SIG-M5 (cell line): ENCODE results near the gene TTI1.
"Not testable (repeated sequence)": the region's sequence is repeated elsewhere in the genome, so short reads cannot be mapped to it uniquely, and the experiment has no call there.

Experiments used
- DNase-seq: peaks from one replicate; lab custom pipeline; 2025; lab: John Stamatoyannopoulos, UW

TTI1 gene

DNA sequence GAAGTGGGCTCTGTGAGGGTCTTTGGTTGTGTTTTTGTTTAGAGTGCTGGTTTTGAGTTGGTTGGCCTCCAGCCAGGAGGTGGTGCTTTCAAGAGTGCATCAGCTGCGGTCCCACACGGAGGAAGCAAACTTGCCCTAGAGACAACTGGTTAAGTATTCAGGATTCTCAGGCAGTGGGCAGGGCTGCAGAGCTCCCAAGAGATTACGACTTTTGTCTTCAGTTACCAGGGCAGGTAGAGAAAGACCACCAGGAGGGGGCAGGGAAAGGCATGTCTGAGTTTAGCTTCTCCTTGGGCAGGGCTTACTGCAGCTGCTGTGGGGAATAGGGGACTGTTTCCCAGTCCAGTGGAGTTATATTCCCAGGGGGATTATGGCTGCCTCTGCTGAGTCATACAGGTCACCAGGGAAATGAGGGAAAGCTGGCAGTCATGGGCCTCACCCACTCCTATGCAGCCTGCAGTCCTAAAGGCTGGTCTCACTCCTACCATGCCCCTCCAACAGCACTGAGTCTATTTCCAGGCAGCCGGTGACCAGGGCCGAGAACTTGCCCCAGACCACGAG, 64.3 kb downstream of the TTI1 start:
- DNase-seq = no peak

DNA sequence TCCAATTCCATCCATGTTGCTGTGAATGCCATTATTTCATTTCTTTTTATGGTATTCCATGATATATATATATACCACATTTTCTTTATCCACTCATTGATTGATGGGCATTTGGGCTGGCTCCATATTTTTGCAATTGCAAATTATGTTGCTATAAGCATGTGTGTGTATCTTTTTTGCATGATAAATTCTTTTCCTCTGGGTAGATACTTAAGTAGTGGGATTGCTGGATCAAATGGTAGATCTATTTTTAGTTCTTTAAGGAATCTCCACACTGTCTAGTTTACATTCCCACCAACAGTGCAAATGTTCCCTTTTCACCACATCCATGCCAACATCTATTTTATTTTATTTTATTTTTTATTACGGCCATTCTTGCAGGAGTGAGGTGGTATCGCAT, 69.8 kb downstream of the TTI1 start:
- not testable (repeated sequence) for DNase-seq

DNA sequence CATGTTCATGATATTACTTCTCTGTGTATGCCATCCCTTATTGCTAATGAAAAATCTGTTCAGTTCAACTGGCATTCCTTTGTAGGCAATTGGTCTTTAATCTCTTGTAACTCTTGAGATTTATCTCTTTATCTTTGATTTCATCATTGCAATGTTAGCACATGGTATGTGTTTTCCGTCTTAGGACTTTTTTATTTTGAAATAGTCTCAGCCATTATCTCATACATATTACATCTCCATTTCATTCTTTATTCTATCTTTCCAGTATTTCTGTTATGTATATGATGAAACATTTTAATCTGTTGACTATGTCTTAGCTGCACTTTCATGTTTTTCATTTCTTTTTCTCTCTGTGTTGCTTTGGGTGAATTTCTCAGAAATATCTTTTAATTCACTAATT, 72.2 kb downstream of the TTI1 start:
- DNase-seq = no peak

DNA sequence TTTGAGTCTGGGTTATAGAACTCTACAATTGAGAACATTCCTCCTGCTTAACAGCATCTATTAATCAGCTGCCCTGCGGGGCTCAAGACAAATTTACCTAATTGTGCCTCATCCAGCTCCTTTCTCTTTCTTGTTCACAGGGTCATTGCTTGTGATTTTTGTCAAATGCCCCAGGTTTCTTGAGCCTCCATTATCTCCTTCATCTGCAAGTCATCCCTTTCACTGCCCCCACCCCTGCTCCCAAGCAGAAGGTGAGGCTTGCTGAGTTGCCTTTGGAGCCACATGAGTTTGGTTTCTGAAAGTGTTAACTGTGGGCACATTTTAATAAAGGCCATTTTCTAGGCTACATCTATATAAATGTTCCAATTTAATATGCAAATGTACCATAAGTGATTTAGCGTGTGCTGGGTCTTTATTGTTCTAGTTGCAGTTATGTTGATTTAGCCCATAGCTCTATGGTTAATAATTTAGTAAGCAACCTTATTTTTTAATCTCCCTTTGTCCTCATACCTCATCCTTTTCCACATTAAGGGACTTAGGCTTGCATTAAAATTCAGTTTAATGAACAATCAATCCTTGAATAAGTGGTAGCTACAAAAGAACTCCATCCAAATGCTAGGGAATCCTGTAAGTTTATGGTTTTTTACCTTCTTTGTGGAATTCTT, 74.3 kb downstream of the TTI1 start:
- no peak for DNase-seq

DNA sequence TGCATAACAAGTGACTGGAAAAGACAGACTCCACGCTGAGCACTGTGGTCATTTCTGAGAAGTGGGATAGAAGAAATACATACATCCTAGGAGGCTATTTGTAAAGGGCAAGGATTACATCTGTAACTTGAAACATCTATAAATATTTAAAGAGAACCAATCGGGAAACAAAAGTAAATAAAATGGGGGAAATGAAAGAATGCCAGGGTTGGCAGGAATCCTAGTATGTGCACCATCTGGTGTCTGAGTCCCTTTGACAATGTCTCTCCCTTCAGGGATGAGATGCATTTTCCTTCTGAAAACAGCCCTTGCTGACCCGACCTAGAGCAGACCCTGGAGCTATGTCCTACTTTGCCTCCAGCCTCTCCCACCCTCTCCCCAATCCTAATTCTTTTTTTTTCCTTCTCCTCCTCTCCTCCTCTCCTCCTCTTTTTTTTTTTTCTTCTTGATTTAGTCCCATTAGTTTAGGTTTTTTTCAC, 77.1 kb downstream of the TTI1 start:
- DNase-seq = no peak

DNA sequence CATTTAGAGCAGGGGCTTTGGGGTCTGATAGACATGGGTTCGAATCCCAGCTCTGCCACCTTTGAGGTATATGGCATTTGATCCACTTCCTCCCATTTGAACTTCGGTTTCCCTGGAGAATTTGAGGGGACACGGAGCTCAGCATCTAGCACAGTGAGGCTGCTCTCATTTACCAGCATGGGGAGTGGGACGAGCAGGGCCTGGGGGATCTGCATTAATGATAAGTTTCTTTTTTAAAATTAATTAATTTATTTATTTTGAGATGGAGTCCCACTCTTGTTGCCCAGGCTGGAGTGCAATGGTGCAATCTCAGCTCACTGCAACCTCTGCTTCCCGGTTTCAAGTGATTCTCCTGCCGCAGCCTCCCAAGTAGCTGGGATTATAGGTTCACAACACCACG, 77.7 kb downstream of the TTI1 start:
- DNase-seq = no peak

DNA sequence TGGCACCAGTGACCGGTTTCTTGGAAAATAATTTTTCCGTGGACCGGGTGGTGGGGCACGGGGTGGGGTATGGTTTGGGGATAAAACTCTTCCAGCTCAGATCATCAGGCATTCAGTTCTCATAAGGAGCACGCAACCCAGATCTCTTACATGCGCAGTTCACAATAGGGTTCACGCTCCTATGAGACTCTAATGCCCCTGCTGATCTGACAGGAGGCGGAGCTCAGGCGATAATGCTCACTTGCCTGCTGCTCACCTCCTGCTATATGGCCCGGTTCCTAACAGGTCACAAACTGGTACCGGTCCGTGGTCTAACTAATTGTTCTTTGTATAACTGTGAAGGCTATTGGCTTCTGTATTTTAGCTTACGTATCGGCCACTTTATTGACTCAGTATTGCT, 78.6 kb downstream of the TTI1 start:
- DNase-seq = no peak

DNA sequence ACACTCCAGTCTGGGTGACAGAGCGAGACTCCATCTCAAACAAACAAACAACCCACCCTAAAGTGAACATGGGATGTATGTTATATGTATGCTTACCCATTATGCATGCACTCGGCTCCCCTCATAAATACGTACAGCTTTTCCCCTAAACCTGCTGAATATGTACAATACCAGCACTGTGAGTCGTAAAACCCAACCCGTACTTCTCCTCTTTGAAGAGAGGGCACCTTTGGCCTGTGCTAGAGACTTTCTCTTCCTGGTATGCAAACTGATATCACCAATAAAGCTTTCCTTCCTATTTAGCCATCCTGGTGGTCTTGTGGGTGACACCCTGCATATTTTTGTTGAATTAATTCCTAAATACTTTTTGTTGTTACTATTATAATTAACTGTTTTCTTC, 79.1 kb downstream of the TTI1 start:
- no peak for DNase-seq

DNA sequence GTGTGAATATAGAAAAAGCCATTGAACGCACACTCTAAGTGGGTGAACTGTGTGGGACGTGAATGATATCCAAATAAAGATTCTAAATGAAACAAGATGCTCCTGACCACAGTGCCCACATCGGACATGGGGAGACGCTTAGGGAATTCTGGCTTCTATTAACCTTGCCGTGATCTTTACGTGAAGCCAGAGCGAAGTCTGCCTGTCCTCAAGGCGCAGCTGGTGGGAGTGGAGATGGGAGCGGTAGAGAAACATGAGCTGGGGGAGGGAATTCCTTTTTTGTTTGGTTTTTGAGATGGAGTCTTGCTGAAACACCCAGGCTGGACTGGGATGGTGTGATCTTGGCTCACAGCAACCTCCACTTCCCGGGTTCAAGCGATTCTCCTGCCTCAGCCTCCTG, 84.3 kb downstream of the TTI1 start:
- DNase-seq = no peak

DNA sequence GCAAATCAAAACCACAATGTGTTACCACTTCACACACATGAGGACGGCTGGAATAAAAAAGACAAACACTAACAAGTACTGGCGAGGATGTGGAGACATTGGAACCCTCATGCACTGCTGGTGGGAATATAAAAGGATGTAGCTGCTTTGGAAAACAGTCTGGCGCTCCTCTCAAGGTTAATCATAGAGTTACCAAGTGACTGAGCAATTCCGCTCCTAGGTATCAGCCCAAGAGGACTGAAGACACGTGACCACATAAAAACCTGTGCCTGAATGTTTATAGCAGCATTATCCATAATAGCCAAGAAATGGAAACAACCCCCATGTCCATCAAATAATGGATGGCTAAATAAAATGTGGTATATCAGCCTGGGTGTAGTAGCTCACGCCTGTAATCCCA, 85.3 kb downstream of the TTI1 start:
- DNase-seq = no peak

DNA sequence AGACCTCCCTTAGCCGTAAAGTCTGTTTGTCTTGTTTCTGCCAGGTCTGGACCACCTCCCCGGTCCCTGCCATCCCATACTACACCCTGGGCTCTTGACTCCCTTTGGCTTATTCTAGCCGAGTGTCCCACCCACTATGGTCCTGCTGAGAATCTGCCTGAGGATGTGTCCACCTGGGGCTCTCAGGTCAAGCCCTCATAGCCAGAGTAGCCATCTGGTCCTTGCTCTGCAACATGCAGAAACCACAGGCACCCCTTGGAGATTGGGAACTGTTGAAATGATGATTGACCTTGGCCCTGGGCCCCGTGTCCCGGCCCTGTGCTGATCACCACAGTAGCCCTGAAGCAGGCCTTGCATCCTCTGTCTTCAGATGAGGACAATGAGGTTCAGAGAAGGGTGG, 86.3 kb downstream of the TTI1 start:
- no peak for DNase-seq

DNA sequence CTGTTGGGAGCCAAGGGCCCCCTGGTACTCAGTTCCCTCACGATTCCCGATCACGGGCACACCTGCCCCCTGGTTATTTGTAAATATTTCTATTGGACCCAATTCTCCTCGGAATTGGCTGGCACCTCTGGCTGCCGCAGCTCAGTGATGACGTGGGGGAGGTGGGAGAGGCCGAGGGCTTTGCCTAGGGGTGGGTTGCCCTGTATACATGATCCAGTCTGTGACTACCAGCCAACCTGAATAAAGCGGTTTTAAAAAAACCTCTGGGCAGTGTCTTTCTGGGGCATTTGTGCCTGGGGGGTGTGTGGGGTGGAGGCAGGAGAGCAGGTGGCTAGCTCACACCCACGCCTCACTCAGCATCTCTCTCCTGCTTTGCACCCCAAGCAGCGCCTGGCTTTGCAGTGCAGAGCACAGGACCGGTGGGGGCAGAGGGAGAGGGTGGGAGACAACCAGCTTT, 88.1 kb downstream of the TTI1 start:
- no peak for DNase-seq

DNA sequence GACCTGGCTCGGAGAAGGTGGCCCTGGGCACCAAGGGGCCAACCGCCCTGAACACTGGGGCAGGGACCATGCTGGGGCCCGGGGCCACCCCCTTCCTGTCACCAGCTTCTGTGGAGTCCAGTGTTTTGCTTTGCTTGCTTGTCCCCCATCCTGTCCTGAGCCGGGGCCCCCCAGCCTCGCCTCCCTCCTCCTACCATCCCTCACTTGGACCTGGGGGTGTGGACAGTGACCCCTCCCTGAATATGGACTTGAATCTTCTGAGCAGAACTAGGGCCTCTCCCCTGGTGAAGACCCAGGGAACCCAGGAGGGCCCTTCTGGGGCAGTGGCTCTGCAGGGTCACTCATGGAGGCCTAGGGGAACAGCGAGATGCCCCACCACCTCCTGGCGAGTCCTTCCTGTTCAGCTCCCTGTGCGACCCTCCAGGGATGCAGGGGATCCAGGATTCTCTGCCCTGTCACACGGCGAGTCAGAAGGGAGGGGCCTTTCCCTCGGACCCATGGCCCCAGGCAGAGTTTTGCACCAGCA, 88.7 kb downstream of the TTI1 start:
- no peak for DNase-seq

DNA sequence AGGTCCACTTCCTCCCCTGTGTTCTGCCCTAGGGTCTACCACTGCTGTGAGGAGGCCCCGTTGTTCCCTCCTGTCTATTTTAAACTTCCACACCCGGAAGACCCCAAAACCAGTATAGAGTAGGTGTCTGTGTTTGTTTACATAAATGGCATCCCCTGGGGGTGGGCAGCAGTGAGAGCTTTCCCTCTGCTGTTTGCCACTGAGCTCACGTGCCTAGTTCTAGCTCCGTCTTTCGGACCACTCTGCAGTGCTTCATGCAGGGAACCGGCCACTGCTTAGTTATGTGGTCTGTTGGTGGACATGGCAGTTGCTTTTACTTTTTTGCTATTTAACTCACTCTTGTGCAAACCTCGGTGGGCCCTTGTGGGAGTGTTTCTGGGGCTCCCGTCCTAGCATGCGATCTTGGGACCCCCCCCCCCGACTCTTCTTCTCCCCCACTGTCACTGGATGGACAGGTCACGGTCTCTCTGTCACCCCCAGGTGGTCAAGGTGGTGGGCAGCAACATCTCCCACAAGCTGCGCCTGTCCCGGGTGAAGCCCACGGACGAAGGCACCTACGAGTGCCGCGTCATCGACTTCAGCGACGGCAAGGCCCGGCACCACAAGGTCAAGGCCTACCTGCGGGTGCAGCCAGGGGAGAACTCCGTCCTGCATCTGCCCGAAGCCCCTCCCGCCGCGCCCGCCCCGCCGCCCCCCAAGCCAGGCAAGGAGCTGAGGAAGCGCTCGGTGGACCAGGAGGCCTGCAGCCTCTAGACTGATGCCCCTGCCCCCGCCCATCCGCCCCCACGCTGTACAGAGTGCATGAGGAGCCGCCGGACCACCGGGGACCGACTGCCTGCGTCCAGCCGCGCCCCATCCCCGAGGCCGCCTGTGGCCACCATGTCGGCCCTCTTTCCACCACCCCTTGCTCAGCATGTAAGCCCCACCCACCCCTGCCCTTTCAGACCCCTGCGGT, 89.5 kb downstream of the TTI1 start:
- DNase-seq = no peak

DNA sequence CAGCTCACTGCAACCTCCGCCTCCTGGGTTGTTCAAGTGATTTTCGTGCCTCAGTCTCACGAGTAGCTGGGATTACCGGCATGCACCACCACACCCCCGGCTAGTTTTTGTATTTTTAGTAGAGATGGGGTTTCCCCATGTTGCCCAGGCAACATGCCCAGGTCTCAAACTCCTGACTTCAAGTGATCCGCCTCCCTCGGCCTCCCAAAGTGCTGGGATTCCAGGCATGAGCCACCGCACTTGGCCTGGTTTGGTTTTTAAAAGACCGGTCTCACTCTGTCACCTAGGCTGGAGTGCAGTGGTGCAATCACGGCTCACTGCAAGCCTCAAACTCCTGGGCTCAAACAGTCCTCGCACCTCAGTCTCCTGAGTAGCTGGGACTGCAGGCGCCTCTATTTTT, 90.2 kb downstream of the TTI1 start:
- DNase-seq = no peak

DNA sequence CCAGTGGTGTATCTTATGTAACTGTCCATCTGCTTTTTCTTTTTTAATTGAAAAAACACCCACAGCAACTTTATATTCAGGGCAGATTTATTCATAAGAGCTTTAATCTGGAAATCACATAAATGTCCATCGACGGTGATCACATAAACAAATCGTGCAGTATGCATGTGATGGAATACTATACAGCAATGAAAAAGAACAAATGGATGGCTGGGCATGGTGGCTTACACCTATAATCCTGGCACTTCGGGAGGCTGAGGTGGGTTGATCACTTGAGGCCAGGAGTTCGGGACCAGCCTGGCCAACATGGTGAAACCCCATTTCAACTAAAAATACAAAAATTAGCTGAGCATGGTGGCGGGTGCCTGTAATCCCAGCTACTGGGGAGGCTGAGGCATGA, 91.3 kb downstream of the TTI1 start:
- DNase-seq = no peak

DNA sequence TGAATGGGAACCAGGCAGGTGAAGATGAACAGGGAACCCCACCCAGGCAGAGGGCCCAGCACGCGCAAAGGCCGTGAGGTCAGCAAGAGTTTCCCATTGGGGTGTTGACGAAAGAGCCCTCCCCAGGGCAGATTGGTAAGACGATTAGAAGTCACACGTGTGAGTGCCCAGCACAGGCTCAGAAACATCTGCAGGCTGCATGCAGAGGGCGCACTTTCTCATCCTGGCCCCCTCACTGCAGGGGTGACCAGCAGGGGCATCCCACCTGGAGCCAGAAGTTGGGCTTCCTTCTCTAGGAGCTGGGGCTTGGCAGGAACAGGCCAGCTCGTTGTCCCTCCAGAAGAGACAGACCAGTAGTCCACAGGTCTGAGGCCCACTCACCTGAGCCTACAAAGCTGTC, 91.9 kb downstream of the TTI1 start:
- DNase-seq = no peak

DNA sequence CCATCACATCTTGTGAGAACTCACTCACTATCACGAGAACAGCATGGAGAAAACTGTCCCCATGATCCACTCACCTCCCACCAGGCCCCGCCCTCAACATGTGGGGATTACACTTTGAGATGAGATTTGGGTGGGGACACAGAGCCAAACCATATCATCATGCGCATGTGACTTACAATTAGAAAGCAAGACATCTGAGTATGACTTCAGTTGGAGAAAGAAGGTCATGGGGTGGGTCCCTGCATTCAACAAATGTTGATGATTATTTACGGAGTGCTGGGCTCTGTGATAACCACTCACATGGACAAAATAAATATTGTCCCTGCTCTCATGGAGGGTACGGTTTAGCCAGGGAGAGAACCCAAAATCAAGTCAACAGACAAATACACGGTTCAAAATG, 92.4 kb downstream of the TTI1 start:
- no peak for DNase-seq

DNA sequence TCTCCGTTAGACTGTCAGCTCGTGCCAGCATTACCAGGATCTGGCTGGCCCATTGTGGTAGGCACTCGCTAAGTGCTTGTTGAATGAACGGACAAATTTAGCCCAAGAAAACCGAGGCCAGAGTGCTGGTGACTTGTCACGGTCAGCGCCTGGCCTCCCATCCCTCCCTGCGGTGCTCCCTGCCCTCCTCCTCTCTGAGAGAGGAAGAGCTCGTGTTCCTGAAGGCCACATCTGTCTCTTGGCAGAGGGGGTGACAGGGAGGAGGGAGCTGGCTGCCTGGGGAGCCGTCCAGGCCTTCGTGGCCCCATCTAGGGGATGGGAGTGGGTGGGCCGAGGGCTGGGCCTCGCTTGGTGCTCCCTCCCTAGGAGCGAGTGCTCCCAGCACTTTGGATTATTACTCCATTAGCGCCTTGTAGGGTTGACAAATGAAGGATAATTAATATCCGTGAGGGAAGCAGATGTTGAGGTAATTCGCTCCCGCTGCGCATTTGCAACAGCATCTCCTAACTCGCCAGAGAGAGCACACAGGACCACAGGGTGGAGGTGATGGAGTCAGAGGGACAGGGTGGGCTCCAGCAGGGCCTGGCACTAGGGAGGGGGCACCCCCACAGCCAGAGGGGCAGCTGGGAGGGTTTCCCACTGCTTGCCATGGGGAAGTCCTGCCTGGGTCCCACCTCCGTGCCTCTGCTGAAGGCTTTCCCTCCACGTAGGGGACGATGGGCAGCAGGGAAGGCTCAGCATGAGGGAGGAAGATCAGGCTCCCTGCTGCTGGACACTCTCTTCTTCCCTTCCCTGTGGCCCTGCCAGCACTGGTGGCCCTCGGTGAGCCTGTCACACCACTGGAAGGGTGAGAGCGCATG, 93.3 kb downstream of the TTI1 start:
- DNase-seq = no peak

DNA sequence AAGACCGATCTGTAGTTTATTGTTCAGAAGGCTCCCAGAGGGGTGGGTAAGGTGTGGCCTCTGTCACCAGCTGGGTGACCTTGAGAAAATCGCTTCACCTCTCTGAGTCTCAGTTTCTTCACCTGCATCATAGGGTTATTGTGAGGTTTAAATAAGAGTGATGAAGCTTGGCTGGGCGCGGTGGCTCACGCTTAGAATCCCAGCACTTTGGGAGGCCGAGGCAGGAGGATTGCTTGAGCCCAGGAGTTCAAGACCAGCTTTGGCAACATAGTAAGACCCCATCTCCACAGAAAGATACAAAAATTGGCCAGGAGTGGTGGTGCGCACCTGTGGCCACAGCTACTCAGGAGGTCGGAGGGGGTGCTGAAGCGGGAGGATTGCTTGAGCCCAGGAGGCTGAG, 94.3 kb downstream of the TTI1 start:
- DNase-seq = no peak

DNA sequence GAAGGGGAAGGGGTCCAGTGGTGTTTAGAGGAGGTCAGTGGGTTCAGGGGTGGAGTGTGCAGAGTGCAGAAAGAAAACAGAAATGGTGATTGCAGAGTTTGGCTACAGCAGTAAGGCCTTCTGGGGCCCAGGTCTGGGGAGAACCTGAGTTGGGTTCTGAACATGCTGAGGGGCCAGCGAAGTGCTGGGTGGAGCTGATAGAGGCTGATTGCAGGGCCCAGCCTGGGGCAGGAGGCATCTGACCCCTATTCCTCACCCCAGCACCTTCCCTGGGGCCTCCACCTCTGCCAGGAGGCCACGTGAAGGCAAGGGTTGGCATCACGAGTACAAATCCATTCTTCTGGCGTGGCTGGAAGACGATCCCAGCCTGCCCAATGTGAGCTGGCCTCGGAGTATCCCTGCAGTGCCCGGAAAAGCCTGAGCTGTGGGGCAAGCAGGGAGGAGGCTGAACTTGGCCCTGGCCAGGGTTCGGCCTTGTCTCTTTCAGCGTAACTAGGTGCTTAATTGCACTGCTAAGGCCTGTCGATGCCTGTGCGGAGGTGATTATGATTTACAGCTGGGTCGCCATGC, 95.0 kb downstream of the TTI1 start:
- DNase-seq = no peak
